HG03378 (cell line): ENCODE measurements around the gene DPM3.
"Not testable (repeated sequence)": the region's sequence is repeated elsewhere in the genome, so short reads cannot be mapped to it uniquely, and the experiment has no call there.

ENCODE experiments used
- ATAC-seq: cut with Tn5 transposase; IDR thresholded peaks from one replicate; pipeline ENCODE4 v1.9.1; 2021; ENCODE audit warnings: mild to moderate bottlenecking, moderate library complexity; ENCODE audit not compliant: unreplicated experiment

DPM3 gene

DNA sequence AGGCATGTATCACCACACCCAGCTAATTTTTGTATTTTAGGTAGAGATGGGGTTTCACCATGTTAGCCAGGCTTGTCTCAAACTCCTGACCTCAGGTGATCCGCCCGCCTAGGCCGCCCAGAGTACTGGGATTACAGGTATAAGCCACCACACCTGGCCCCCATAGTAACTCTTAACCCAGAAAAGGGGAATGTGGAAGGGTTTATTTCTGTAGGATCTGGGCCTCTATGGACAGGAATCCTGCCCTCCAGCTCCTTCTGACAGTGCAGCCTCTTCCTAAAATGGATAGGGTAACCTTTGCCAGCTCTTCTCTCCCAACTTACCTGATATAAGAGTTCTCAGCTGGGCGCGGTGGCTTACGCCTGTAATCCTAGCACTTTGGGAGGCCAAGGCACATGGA, 22.3 kb upstream of the DPM3 start:
- ATAC-seq, result not testable (repeated sequence)

DNA sequence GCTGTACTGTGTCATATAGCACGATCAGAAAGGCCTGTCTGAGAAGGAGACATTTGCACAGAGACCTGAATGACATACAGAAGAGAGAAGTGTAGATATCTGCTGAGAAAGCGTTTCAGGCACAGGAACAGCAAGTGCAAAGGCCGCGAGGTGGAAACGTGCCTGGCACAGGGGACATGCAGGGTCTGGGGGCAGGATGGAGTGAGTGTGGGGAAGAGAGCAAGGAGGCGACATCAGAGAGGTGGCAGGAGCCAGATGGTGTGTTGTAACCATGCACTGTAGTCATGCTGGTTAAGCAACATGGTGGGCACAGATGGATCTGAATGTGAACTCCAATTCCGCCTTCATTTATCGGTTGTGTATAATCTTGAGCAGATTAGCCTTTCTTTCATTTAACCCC, 19.8 kb upstream of the DPM3 start:
- no peak for ATAC-seq

DNA sequence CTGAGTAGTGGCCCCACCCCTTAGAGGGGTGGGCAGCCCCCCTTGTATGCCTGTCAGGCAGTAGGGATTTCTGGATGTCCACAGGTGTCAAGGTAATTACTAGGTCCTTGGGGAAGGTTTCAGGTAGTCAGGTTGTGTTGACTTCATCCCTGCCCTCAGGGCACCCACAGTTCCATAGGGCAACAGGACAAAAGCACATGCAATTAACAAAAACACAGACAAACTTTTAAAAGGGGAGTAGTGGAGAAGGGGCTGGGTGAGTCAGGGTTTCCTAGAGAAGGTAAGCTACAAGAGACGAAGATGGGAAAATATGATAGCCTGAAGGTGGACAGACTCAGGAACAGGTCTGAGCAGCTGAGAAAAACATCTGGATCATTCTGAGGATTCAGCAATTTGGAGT, 18.7 kb upstream of the DPM3 start:
- no peak for ATAC-seq

- ATAC-seq, result not testable (repeated sequence)
These were observed 15.8 kb upstream of the DPM3 start for GRCh38 chr1:155155996-155156643.

DNA sequence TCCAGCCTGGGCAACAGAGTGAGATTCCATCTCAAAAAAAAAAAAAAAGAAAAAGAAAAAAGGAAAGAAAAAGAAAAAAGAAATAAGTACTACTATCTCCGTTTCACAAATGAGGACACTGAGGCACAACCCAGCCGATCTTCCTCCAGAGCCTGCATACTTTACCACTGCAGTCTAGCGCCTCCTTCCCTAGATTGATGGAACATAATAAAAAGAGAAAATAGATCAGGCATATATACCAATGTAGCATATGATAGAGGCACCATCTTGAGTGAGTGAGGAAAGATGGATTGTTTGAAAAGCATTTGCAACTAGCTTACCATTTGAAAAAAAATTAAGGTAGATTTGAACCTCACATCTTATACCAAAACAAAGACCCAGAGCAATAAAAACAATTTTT, 5.2 kb upstream of the DPM3 start:
- ATAC-seq, result no peak

DNA sequence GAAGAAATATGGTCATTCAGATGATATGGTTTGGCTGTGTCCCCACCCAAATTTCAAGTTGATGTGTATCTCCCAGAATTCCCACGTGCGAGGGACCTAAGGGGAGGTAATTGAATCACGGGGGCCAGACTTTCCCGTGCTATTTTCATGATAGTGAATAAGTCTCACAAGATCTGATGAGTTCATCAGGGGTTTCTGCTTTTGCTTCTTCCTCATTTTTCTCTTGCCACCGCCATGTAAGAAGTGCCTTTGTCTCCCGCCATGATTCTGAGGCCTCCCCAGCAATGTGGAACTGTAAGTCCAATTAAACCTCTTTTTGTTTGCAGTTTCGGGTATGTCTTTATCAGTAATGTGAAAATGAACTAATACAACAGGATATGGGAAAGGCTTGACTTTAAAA, 1.4 kb upstream of the DPM3 start:
- no peak for ATAC-seq

- ATAC-seq, result no peak
These were observed 261 bp upstream of the DPM3 start for GRCh38 chr1:155140630-155140953.

DNA sequence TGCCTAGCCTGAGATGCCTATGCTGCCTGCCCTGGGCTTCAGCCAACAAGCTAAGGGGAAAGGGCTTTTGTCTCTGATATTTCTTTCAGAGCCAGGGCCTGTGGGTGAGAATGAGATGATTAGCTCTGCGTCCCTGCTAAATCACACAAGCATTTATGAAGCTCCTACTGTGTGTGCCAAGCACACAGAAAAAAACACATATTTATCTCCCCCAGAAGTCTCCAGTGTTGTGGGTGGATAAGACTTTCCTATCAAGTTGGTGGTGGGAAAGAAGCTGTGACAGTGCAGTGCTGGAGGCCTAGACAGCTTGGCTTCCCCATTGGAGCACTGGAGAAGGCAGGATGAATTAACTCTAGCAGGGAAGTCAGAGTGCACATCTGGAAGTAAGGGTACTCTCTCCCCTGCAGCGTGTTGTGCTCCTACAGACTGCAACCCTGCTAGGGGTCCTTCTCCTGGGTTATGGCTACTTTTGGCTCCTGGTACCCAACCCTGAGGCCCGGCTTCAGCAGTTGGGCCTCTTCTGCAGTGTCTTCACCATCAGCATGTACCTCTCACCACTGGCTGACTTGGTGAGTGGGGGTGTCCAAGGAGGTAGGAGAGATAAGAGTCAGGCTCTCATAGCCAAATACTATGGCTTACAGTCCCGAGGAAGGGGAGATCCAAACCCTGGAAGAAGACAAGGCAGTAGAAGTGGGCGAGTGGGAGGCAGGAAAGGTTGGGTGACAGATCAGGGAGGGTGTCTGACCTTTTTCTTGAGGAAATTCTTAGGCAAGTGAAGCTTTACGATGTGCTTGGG, 3.0 kb downstream of the DPM3 start:
- ATAC-seq, result no peak

DNA sequence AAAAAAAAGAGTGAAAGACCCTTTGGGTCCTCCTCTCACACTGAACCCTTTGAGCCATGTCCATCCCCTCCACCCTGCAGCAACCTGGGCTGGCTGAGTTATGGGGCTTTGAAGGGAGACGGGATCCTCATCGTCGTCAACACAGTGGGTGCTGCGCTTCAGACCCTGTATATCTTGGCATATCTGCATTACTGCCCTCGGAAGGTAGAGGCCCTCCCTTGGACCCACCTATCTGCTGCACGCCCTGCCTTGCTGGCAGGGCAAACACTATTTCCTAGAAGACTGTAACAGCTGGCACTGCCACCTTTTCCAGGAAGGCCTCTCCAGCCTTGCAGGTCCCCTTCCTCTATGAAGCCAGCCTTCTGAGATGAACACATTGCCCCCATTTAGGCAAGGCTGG, 3.6 kb downstream of the DPM3 start:
- ATAC-seq, result no peak

GRCh38 chr1:155135415-155136028, 4.8 kb downstream of the DPM3 start, which contains the start of gene SLC50A1:
TSS of gene SLC50A1 (plus strand) at chr1:155135852. CDS start at chr1:155135912, 60 bp downstream.
- peak; percentile 58 for ATAC-seq

DNA sequence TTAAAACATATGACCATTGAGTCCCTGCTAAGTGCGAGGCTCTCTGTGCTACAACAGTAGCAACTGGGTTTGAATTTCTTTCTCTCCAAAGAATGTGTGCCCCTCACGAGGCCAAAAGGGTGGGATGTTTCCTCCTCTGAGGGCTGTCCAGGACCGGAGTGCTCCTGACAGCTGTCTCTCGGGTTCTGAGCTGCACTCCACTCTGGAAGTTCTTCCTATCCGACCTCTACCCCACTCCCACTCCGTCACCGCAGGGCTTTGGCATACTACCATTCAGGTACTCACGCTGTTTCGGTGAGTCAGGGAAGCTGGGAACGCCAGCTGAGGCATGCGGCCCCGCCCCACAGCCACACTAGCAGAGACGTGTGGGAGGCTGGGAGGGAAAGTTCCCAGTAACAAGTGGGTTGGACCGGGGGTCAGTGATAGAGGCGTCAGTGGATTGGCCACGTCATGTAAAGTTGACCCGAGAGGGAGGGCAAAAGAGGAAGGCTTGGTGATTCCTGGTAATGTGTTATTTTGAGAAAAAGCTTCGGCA, 5.4 kb downstream of the DPM3 start:
- no peak for ATAC-seq

DNA sequence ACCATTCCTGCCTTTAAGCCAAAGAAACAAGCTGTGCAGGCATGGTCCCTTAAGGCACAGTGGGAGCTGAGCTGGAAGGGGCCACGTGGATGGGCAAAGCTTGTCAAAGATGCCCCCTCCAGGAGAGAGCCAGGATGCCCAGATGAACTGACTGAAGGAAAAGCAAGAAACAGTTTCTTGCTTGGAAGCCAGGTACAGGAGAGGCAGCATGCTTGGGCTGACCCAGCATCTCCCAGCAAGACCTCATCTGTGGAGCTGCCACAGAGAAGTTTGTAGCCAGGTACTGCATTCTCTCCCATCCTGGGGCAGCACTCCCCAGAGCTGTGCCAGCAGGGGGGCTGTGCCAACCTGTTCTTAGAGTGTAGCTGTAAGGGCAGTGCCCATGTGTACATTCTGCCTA, 6.0 kb downstream of the DPM3 start:
- no peak for ATAC-seq

- no peak for ATAC-seq
These were observed 6.5 kb downstream of the DPM3 start for GRCh38 chr1:155133799-155134281.

DNA sequence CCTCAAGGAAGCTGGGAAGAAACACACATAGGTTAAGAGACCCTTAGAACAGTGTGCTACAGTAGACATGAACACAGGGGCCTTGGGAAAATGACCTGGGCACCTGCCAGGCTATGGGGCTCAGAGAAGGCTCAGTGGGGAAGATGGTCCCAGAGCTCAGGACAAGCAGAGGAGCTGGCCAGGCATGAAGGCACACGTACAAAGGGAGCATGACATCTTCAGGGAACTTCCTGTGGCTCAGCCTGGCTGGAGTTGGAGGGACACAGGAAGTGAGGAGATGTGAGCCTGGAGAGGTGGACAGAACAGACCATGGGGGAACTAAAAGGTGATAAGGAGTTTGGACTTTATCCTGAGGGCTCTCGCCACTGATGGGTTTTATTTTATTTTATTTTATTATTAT, 8.5 kb downstream of the DPM3 start:
- ATAC-seq, result no peak

DNA sequence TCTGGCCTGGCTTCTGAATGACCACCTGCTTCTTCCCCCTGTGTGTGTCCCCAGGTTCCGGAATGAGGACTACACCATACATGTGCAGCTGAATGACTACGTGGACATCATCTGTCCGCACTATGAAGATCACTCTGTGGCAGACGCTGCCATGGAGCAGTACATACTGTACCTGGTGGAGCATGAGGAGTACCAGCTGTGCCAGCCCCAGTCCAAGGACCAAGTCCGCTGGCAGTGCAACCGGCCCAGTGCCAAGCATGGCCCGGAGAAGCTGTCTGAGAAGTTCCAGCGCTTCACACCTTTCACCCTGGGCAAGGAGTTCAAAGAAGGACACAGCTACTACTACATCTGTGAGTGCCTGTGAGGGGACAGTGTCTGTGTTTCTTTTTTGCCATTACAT, 9.0 kb downstream of the DPM3 start:
- ATAC-seq, result no peak

GRCh38 chr1:155130272-155131006, 9.9 kb downstream of the DPM3 start:
- ATAC-seq, result no peak

- no peak for ATAC-seq
These were observed 11.4 kb downstream of the DPM3 start for GRCh38 chr1:155128755-155129473.

GRCh38 chr1:155127967-155128754, 12.2 kb downstream of the DPM3 start:
- ATAC-seq, result no peak

- ATAC-seq, result no peak
These were observed 13.0 kb downstream of the DPM3 start, which contains the start of gene EFNA1 for GRCh38 chr1:155127105-155127966. TSS of gene EFNA1 (plus strand) at chr1:155127876. CDS start at chr1:155127978, 102 bp downstream.
